Stimulated activated CD8-positive, alpha-beta memory T cell treated with anti-CD3 and anti-CD28 coated beads, Interleukin-12 subunit alpha, Interleukin-12 subunit beta, amount 100 ng/mL, for 24 hours (primary cell): ENCODE data around the gene IRX3.

Source experiments
- DNase-seq: peaks from one replicate; pipeline ENCODE4 v3.0.0-alpha.2; 2020; ENCODE audit errors: extremely low read depth

Gene IRX3

GRCh38 chr16:54290833-54291655 is 4.5 kb upstream of the IRX3 start:
- DNase-seq, result no peak

GRCh38 chr16:54289945-54290832 is 3.6 kb upstream of the IRX3 start:
- no peak for DNase-seq

GRCh38 chr16:54289242-54289944 is 2.8 kb upstream of the IRX3 start:
- no peak for DNase-seq

- no peak for DNase-seq
These were observed 2.3 kb upstream of the IRX3 start for GRCh38 chr16:54288835-54289241.

- no peak for DNase-seq
These were observed 1.6 kb upstream of the IRX3 start for GRCh38 chr16:54288030-54288834.

GRCh38 chr16:54287131-54288029 is 793 bp upstream of the IRX3 start:
- DNase-seq, result no peak

- no peak for DNase-seq
These were observed 559 bp downstream of the IRX3 start for GRCh38 chr16:54286090-54286365.

- no peak for DNase-seq
These were observed 1.0 kb downstream of the IRX3 start for GRCh38 chr16:54285414-54286089.

- DNase-seq, result no peak
These were observed 1.6 kb downstream of the IRX3 start for GRCh38 chr16:54284931-54285413.

GRCh38 chr16:54284319-54284930 is 2.2 kb downstream of the IRX3 start:
- no peak for DNase-seq

- DNase-seq, result no peak
These were observed 2.8 kb downstream of the IRX3 start for GRCh38 chr16:54283725-54284318.

GRCh38 chr16:54282928-54283724 is 3.5 kb downstream of the IRX3 start:
- DNase-seq, result no peak

GRCh38 chr16:54282202-54282927 is 4.2 kb downstream of the IRX3 start:
- DNase-seq, result no peak

- DNase-seq, result no peak
These were observed 4.9 kb downstream of the IRX3 start for GRCh38 chr16:54281535-54282201.

GRCh38 chr16:54280751-54281150 is 5.8 kb downstream of the IRX3 start:
- DNase-seq, result no peak

- no peak for DNase-seq
These were observed 8.5 kb downstream of the IRX3 start for GRCh38 chr16:54277845-54278703.
